HCT116 (cell line): ENCODE data around the gene KLHL20. TPM values are rescaled to one million over a fixed set of nuclear protein-coding genes. Genes with fewer than 3 reads are reported as not detected.
"Not testable (repeated sequence)": the region's sequence is repeated elsewhere in the genome, so short reads cannot be mapped to it uniquely, and the experiment has no call there.

Experiments used
- ATAC-seq: fragments of 200-7000 bp; cut with Tn5 transposase; 2 replicates; pipeline ENCODE4 v1.9.1; 2020; ENCODE audit warnings: mild to moderate bottlenecking, moderate library complexity
- BruUV-seq: library from RNA; stranded (reverse); fragments of 400-500 nt; replicated peaks from 2 replicates; lab custom pipeline; 2021; lab: Mats Ljungman, UMichigan
- CTCF ChIA-PET: fragments of 300-600 bp; sonication (Branson Sonifier 250); formaldehyde crosslinking; loops from one replicate; lab custom pipeline; 2021; ENCODE audit warnings: antibody characterized with exemption; lab: Charles Lee
- POLR2A ChIA-PET: fragments of 300-600, 350-600 bp; sonication (Branson Sonifier 250); formaldehyde crosslinking; loops from one replicate; lab custom pipeline; 2021; ENCODE audit warnings: antibody characterized with exemption; lab: Charles Lee
- RAD21 ChIA-PET, 2 experiments: fragments of 300-600 bp; sonication (Branson Sonifier 250); formaldehyde crosslinking; loops; one replicate each; lab custom pipeline; 2023; ENCODE audit warnings: low total read pairs in 2 of 2; ENCODE audit not compliant: uncharacterized antibody in 2 of 2, unreplicated experiment in 2 of 2, low non-redundant PET in 1 of 2; lab: Charles Lee
- DNase-seq: peaks from one replicate; pipeline ENCODE4 v3.0.0-alpha.2; 2010; ENCODE audit warnings: low read depth, low spot score
- H2AFZ ChIP-seq: fragments of 200-600 bp; shearing (Covaris generic), sonication (generic); 2 replicates; pipeline ENCODE4 v1.6.1; 2017; ENCODE audit warnings: low read depth, mixed run types, mixed read lengths, antibody characterized with exemption, low read length; ENCODE audit not compliant: poor library complexity, severe bottlenecking
- H3K27ac ChIP-seq: 2 replicates; pipeline ENCODE4 v1.5.1; 2012; ENCODE audit warnings: low read depth, low read length
- H3K27me3 ChIP-seq: fragments of 200-600 bp; sonication (generic); 2 replicates; pipeline ENCODE4 v1.6.1; 2016; ENCODE audit warnings: mixed run types, low read length, mixed read lengths; ENCODE audit not compliant: insufficient read depth
- H3K36me3 ChIP-seq, 2 experiments: fragments of 200-500 bp in 1 of 2; fragments of 200-600 bp in 1 of 2; sonication (Bioruptor generic) in 1 of 2; sonication (generic) in 1 of 2; 2 replicates each; pipeline versions ENCODE4 v1.5.1 to v1.6.1; 2014 to 2016; ENCODE audit warnings: low read length in 2 of 2, inconsistent platforms in 1 of 2, mixed read lengths in 1 of 2, mixed run types in 1 of 2; ENCODE audit not compliant: insufficient read depth in 2 of 2, control insufficient read depth in 1 of 2
- H3K4me1 ChIP-seq, 2 experiments: fragments of 200-600 bp in 1 of 2; sonication (generic) in 1 of 2; 2 replicates each; pipeline versions ENCODE4 v1.5.1 to v1.6.1; 2012 to 2017; ENCODE audit warnings: low read length in 2 of 2, inconsistent platforms in 1 of 2, mild to moderate bottlenecking in 1 of 2, mixed read lengths in 1 of 2, mixed run types in 1 of 2, moderate library complexity in 1 of 2; ENCODE audit not compliant: insufficient read depth in 2 of 2, control insufficient read depth in 1 of 2
- H3K4me2 ChIP-seq: fragments of 200-600 bp; sonication (generic); 2 replicates; pipeline ENCODE4 v1.6.1; 2017; ENCODE audit warnings: mixed run types, low read length, mixed read lengths
- H3K4me3 ChIP-seq, 2 experiments: fragments of 200-600 bp in 1 of 2; sonication (generic) in 1 of 2; replicated peaks in 1 of 2; 2 replicates each; pipeline ENCODE4 v1.5.1; 2011 to 2016; ENCODE audit warnings: low read length in 2 of 2, control low read depth in 1 of 2, low read depth in 1 of 2, mild to moderate bottlenecking in 1 of 2, mixed read lengths in 1 of 2, mixed run types in 1 of 2
- H3K79me2 ChIP-seq: fragments of 200-600 bp; sonication (generic); 2 replicates; pipeline ENCODE4 v1.6.1; 2017; ENCODE audit warnings: mild to moderate bottlenecking, mixed run types, low read length, moderate library complexity, mixed read lengths; ENCODE audit not compliant: insufficient read depth
- H3K9ac ChIP-seq: fragments of 200-600 bp; sonication (generic); 2 replicates; pipeline ENCODE4 v1.6.1; 2016; ENCODE audit warnings: low read length, mixed read lengths
- H3K9me2 ChIP-seq: fragments of 200-600 bp; sonication (generic), shearing (Covaris generic); 2 replicates; pipeline ENCODE4 v1.6.1; 2017; ENCODE audit warnings: mixed run types, mild to moderate bottlenecking, moderate library complexity; ENCODE audit not compliant: insufficient read depth
- H3K9me3 ChIP-seq, 2 experiments: fragments of 200-500 bp in 1 of 2; fragments of 200-600 bp in 1 of 2; sonication (Bioruptor generic) in 1 of 2; sonication (generic) in 1 of 2; 2 replicates each; pipeline ENCODE4 v1.6.1; 2014 to 2017; ENCODE audit warnings: low read length in 2 of 2, mixed read lengths in 2 of 2, inconsistent platforms in 1 of 2, low read depth in 1 of 2, mild to moderate bottlenecking in 1 of 2, mixed run types in 1 of 2, moderate library complexity in 1 of 2; ENCODE audit not compliant: control insufficient read depth in 1 of 2, insufficient read depth in 1 of 2
- H4K20me1 ChIP-seq: fragments of 200-600 bp; sonication (generic), shearing (Covaris generic); 2 replicates; pipeline ENCODE4 v1.6.1; 2017; ENCODE audit warnings: mixed run types, mild to moderate bottlenecking, moderate library complexity; ENCODE audit not compliant: insufficient read depth
- EGR1 ChIP-seq: IDR thresholded peaks from 2 replicates; pipeline ENCODE4 v1.6.1; 2012; ENCODE audit warnings: low read depth
- ELF1 ChIP-seq: IDR thresholded peaks from 2 replicates; pipeline ENCODE4 v1.6.1; 2012; ENCODE audit warnings: low read depth, borderline replicate concordance
- EZH2phosphoT487 ChIP-seq: fragments of 200-600 bp; IDR thresholded peaks from 2 replicates; pipeline ENCODE4 v1.6.1; 2018; ENCODE audit warnings: antibody characterized with exemption, borderline replicate concordance
- POLR2A ChIP-seq: IDR thresholded peaks from 2 replicates; pipeline ENCODE4 v1.7.0; 2011; ENCODE audit warnings: borderline replicate concordance; ENCODE audit not compliant: insufficient read depth, insufficient read length; ENCODE audit errors: extremely low read depth
- RAD21 ChIP-seq: IDR thresholded peaks from 2 replicates; pipeline ENCODE4 v1.6.1; 2012; ENCODE audit warnings: low read depth, mild to moderate bottlenecking
- SIN3A ChIP-seq: IDR thresholded peaks from 2 replicates; pipeline ENCODE4 v1.6.1; 2012; ENCODE audit warnings: low read depth
- SP1 ChIP-seq: IDR thresholded peaks from 2 replicates; pipeline ENCODE4 v1.6.1; 2012; ENCODE audit warnings: low read depth
- SRF ChIP-seq: IDR thresholded peaks from 2 replicates; pipeline ENCODE4 v1.6.1; 2012; ENCODE audit warnings: low read depth
- TCF7L2 ChIP-seq: IDR thresholded peaks from 2 replicates; pipeline ENCODE4 v1.7.0; 2011; ENCODE audit warnings: borderline replicate concordance, inconsistent platforms; ENCODE audit not compliant: insufficient read depth, insufficient read length; ENCODE audit errors: extremely low read depth
- ZFX ChIP-seq: fragments of 450-650 bp; IDR thresholded peaks from 2 replicates; pipeline ENCODE4 v1.6.1; 2017
- intact Hi-C: fragments of 100-400 bp; cut with micrococcal nuclease; formaldehyde crosslinking; loops from 2 replicates; pipeline ENCODE4 v1.10.0; 2022
- total RNA-seq: library from RNA; stranded (reverse); gene quantifications from one replicate; pipeline ENCODE4 v1.2.1, GENCODE V29; 2021; ENCODE audit not compliant: unreplicated experiment
- TF ChIP-seq, protein P1 (sequence below): IDR thresholded peaks from 2 replicates; pipeline ENCODE4 v1.6.1; 2012; ENCODE audit warnings: low read depth
- TF ChIP-seq, protein P2 (sequence below): IDR thresholded peaks from 2 replicates; pipeline ENCODE4 v1.6.1; 2012

The KLHL20 gene
- total RNA-seq, 1 experiment from 2014 or later: 16.2 TPM

DNA sequence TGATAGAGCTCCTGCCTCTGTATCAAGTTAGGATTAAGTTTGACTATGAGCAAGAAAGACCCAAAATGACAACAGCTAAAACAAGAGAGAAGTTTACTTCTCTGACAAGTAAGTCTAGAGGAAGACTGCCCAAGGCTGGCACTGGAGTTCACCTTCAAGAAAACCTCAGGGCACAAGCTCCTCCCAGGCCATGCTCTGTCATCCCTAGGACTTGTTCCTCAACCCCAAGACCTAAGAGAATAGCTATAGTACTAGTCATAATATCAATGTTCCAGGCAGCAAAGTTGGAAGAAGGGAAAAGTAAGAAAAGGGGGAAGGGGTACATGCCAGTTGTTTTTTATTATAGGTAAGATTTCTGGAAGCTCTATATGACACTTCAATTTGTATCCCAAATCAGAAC lies 83.3 kb downstream of the KLHL20 start:
- H3K36me3 ChIP-seq: peaks cover 0 to 5% of the 10 kb centered on the region in 2 experiments; a peak in 2 of 4 replicates
- intact Hi-C loops: no loop called here
- no peaks in the 10 kb centered on the region for H3K27me3 ChIP-seq
- no peaks in the 10 kb centered on the region for H3K9me2 ChIP-seq
- no peaks in the 10 kb centered on the region for H3K9me3 ChIP-seq
- CTCF ChIA-PET: interaction anchor here (0.7 kb wide), 1 partner anchor 21 kb away, joined by 3 read pairs; no protein-coding TSS in a partner anchor
- no peaks in the 10 kb centered on the region for H3K4me1 ChIP-seq
- H3K4me2 ChIP-seq: no peak overlapping the region
- BruUV-seq: no TSS peak
- no peak for ATAC-seq
- RAD21 ChIA-PET: no interaction called here
- POLR2A ChIA-PET: no interaction called here
- DNase-seq: no peak
- no peak overlapping the region for H2AFZ ChIP-seq
- H3K4me3 ChIP-seq: no peak overlapping the region
- H3K27ac ChIP-seq: no peak overlapping the region
- H4K20me1 ChIP-seq: no peaks in the 10 kb centered on the region
- no peak overlapping the region for H3K9ac ChIP-seq
- 0 out of 2 replicates have a peak, but pooled peaks cover 4% of the 10 kb centered on the region for H3K79me2 ChIP-seq
- TF ChIP-seq ELF1: no peak

DNA sequence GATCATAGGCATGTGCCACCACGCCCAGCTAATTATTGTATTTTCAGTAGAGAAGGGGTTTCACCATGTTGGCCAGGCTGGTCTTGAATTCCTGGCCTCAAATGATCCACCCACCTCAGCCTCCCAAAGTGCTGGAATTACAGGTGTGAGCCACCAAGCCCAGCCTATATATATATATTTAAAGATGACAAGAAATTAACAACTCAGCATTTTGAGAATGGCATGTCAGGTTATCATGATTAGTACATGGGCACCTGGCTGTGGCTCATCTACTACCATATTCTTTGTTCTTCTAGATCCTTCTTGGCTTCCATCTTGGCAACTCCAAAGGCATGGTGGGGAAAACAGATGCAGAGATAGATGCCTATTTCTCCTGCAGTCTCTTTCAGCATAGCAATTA lies 85.2 kb downstream of the KLHL20 start:
- H2AFZ ChIP-seq, H3K36me3 ChIP-seq, POLR2A ChIA-PET, H3K4me1 ChIP-seq, H3K79me2 ChIP-seq, H3K9ac ChIP-seq, H3K9me2 ChIP-seq, BruUV-seq, H3K4me2 ChIP-seq, H3K4me3 ChIP-seq, H4K20me1 ChIP-seq, H3K27ac ChIP-seq, intact Hi-C loops, ATAC-seq, DNase-seq, H3K9me3 ChIP-seq, CTCF ChIA-PET, RAD21 ChIA-PET, H3K27me3 ChIP-seq: not testable (repeated sequence)

DNA sequence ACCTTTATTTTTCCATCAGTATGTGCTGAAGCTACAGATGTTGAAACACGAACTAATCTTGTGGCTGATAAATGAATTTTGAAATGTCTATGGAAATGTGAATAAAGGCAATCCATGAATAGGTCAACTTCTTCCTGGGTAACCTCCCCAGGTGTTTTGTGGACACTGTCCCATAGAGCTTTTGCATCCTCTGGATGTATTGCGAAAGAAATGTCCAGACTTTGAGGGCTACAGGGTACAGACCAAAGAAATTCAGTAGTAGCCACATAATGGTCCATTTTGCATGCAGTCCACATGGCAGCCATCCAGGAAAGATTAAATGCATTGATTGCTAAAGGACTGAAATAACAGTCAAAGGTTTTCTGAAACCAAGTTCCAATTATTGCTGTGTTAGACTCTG lies 88.2 kb downstream of the KLHL20 start:
- H3K27me3 ChIP-seq: no peaks in the 10 kb centered on the region
- ChIA-PET POLR2A (no interaction called here), CTCF (no interaction called here), RAD21 (no interaction called here)
- H4K20me1 ChIP-seq: 0 out of 2 replicates have a peak, but pooled peaks cover 3% of the 10 kb centered on the region
- intact Hi-C loops: no loop called here
- no TSS peak for BruUV-seq
- peaks cover 11% of the 10 kb centered on the region; the same call in 1 of the 2 replicates for H3K79me2 ChIP-seq
- H3K4me3 ChIP-seq: no peak overlapping the region
- no peaks in the 10 kb centered on the region for H3K9me2 ChIP-seq
- ATAC-seq: no peak
- no peak overlapping the region for H3K9ac ChIP-seq
- no peak for DNase-seq
- no peak overlapping the region for H2AFZ ChIP-seq
- H3K36me3 ChIP-seq: peaks cover 12 to 21% of the 10 kb centered on the region in 2 experiments; a peak in 3 of 4 replicates
- H3K9me3 ChIP-seq: no peaks in the 10 kb centered on the region
- no peak overlapping the region for H3K4me2 ChIP-seq
- no peaks in the 10 kb centered on the region for H3K4me1 ChIP-seq
- H3K27ac ChIP-seq: no peak overlapping the region
- no peak for TF ChIP-seq EGR1
- no peak for TF ChIP-seq ELF1
- no peak for TF ChIP-seq RAD21
- TF ChIP-seq, protein P1, sequence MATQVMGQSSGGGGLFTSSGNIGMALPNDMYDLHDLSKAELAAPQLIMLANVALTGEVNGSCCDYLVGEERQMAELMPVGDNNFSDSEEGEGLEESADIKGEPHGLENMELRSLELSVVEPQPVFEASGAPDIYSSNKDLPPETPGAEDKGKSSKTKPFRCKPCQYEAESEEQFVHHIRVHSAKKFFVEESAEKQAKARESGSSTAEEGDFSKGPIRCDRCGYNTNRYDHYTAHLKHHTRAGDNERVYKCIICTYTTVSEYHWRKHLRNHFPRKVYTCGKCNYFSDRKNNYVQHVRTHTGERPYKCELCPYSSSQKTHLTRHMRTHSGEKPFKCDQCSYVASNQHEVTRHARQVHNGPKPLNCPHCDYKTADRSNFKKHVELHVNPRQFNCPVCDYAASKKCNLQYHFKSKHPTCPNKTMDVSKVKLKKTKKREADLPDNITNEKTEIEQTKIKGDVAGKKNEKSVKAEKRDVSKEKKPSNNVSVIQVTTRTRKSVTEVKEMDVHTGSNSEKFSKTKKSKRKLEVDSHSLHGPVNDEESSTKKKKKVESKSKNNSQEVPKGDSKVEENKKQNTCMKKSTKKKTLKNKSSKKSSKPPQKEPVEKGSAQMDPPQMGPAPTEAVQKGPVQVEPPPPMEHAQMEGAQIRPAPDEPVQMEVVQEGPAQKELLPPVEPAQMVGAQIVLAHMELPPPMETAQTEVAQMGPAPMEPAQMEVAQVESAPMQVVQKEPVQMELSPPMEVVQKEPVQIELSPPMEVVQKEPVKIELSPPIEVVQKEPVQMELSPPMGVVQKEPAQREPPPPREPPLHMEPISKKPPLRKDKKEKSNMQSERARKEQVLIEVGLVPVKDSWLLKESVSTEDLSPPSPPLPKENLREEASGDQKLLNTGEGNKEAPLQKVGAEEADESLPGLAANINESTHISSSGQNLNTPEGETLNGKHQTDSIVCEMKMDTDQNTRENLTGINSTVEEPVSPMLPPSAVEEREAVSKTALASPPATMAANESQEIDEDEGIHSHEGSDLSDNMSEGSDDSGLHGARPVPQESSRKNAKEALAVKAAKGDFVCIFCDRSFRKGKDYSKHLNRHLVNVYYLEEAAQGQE: no peak
- no peak for TF ChIP-seq SIN3A
- no peak for TF ChIP-seq EZH2phosphoT487
- TF ChIP-seq, protein P2, sequence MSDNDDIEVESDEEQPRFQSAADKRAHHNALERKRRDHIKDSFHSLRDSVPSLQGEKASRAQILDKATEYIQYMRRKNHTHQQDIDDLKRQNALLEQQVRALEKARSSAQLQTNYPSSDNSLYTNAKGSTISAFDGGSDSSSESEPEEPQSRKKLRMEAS: no peak
- no peak for TF ChIP-seq SRF
- TF ChIP-seq SP1: no peak
- no peak for TF ChIP-seq TCF7L2
- TF ChIP-seq POLR2A: no peak
- no peak for TF ChIP-seq ZFX
